PC-9 (cell line): ENCODE results near the gene RMI2.

Experiments used
- CTCF ChIP-seq: fragments of 200-600 bp; sonication (generic); conservative IDR thresholded peaks from 2 replicates; pipeline ENCODE4 v1.6.1; 2017; ENCODE audit warnings: mixed run types, antibody characterized with exemption, mild to moderate bottlenecking, moderate library complexity
- EZH2 ChIP-seq: fragments of 200-600 bp; sonication (generic); IDR thresholded peaks from 2 replicates; pipeline ENCODE4 v1.8.0; 2017; ENCODE audit warnings: antibody characterized with exemption, low read depth

- TF ChIP-seq CTCF (no peak), EZH2 (no peak)
These were observed 44.6 kb downstream of the RMI2 start for GRCh38 chr16:11389631-11390565.
